Measurements from ENCODE around the gene LMNA.
"Not testable (repeated sequence)": the region's sequence is repeated elsewhere in the genome, so short reads cannot be mapped to it uniquely, and the experiment has no call there.

The LMNA gene

DNA sequence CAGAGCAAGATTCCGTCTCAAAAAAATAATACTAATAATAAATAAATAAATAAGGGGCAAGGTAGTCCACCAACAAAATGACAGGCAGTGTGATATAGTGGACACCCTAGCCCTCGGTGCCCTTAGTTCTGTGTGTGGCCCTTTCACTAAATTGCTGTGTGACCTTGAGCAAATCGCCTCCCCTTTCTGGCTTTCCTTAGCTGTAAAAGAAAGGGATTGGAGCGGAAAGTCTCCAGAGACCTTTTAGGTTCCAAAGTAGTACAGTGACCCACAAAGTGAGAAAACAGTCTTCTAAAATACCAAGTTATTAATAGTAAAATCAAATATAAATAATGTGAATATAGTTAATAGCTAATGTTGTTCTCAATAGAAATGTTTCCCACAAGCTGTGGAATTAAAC is 7.6 kb downstream of the LMNA start:
- DNase-seq (ENCODE audit: low spot score) = no peak

DNA sequence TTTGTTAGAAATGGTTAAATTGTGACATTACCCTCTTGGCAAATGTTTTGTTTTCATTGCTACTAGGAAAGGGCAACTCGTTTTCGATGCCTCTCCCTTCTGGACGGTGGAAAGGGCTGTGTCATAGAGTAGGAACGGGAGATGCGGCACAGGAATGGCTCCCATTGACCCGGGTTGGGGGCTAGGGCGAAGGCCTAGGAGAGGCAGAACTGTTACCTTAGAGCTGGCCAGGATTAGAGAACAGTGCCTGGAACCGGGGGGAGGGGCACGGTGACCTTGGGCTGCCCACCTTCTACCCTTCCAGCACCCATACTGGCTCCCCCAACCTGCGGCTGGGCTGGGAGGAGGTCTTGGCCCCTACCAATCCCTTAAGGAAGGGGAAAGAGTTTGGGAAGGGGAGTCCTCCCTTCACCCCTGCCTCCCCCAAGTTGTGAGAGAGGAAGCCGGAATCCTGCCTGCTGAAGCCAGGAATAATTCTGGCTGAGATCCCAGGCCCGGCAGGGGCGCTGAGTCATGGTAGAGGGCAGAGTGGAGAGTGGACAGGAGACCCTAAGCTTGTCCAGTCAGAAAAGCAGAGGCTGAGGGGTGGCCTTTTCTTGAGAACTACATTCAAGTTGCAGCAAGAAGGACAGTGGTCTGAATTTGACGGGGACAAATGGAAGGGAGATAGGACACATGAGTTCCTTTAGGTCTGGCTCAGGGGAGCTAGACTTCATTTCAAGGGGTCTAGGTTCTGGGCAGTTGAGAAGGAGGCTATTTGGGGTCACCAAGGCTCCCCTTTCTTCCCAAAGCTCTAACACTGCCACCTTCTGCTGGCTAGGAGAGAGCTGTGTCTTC is 8.2 kb downstream of the LMNA start:
- DNase-seq (ENCODE audit: low spot score) = no peak

DNA sequence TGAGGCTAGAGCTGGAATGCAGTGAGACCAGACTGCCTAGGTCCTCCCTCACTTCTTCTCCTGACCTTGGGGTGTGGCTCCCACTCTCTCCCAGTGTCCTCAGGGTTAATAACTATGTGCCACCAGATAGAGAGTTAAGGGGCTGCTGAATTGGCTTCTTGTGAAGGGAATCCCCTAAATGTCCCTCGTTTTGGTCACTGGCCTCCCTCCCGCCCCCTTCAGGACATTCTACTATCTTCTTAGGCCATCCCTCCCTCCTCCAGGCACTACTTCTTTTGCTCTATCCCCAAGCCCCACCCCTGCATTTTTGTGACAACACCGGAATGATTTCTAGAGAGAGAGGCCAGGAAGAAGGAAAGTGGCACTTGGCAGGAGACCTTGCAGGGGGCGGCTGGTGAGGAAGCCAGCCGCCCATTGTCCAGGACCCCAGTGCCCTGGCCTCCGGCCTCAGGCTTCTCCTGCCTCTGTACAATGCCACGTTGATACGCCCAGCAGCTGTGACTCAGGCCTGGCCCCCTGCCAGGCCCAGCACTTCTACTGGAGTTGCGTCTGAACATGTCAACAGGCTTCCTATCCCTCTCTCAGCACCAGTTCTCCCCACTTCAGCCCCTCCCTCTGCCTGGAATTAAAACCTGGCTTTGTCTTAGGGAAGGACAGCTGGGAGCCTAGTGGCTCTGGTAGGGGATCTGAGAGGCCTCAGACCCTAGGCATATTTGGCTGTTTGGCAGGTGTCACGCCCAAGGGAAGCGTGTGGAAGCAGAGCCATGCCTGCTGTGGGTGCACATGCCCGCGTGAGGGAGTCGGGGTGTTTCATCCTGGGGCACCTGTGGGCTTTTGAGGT is 9.1 kb downstream of the LMNA start:
- DNase-seq (ENCODE audit: low spot score) = peak; percentile 76

DNA sequence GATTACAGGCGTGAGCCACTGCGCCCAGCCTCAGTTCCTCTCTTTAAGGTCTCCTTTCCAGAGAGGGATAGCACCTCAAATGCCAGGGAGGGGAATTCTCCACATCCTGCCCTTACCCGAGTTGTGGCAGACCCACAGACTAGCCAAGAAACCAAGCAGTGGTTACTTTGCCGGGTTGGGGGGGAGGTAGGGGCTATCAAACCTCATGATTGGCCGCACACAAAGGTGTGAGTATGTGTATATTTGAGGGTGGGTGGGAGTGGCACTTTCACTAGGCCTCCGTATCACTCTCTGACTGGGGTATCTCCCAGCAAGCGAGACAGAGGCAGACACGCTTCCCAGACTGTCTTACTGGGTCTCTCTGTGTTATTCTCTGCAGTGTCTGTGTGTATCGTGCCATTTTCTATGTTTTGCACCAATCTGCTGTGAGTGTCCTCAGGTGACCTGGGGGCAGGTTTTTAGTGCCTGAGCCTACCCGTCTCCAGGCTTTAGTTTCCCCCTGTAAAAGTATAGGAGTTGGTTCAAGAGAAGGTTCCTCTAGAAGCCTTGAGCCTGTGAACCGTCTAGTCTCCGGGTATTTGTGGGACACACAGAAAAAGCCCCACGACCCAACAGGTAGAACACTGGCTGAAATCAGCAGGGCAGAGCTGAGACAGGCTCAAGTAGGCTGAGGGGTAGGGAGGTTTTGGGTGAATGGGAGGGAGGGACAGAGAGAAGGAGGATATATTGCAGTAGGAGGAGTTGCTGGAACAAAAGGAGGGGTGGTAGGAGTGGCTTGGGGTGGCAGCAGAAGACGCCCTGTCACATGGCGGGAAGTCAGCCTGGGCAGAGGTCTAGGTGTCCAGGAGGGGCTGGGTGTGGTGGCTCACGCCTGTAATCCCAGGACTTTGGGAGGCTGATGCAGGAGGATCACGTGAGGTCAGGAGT is 10.3 kb downstream of the LMNA start:
- no peak for DNase-seq (ENCODE audit: low spot score)

DNA sequence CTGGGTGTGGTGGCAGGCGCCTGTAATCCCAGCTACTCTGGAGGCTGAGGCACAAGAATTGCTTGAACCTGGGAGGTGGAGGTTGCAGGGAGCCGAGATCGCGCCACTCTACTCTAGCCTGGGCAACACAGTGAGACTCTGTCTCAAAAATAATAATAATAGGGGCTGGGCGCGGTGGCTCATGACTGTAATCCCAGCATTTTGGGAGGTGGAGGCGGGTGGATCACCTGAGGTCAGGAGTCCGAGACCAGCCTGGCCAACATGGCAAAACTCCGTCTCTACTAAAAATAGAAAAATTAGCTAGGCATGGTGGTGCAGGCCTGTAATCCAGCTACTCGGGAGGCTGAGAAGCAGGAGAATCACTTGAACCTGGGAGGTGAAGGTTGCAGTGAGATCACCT is 11.0 kb downstream of the LMNA start:
- DNase-seq (ENCODE audit: low spot score) = not testable (repeated sequence)

- peak; percentile 59 for DNase-seq (ENCODE audit: low spot score)
Observed at GRCh38 chr1:156126043-156126629, 11.6 kb downstream of the LMNA start.

- DNase-seq (ENCODE audit: low spot score) = peak; percentile 67
Observed at GRCh38 chr1:156126630-156127534, 12.4 kb downstream of the LMNA start.

DNA sequence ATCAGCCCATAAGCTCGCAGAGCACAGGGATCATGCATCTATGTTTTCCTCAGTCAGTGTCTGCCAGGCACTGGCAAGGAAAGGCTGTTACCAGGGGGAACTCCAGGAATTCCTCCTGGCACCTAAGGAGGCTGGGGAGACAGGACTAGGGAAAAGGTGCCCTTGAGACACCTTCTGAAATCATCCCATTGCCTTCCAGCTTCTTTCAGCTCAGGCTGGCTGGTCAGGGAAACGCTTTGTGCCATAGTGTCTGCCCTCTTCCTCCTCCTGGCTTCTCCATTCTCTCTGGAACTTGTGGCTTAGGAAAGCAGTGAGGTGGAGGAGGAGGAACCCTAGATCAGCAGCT is 13.8 kb downstream of the LMNA start:
- DNase-seq (ENCODE audit: low spot score) = no peak

GRCh38 chr1:156128654-156129597 is 14.4 kb downstream of the LMNA start:
- DNase-seq (ENCODE audit: low spot score) = peak; percentile 56

- peak; percentile 85 for DNase-seq (ENCODE audit: low spot score)
Observed at GRCh38 chr1:156129687-156130577, 15.4 kb downstream of the LMNA start.

- DNase-seq (ENCODE audit: low spot score) = no peak
Observed at GRCh38 chr1:156130578-156130942, 16.0 kb downstream of the LMNA start.

DNA sequence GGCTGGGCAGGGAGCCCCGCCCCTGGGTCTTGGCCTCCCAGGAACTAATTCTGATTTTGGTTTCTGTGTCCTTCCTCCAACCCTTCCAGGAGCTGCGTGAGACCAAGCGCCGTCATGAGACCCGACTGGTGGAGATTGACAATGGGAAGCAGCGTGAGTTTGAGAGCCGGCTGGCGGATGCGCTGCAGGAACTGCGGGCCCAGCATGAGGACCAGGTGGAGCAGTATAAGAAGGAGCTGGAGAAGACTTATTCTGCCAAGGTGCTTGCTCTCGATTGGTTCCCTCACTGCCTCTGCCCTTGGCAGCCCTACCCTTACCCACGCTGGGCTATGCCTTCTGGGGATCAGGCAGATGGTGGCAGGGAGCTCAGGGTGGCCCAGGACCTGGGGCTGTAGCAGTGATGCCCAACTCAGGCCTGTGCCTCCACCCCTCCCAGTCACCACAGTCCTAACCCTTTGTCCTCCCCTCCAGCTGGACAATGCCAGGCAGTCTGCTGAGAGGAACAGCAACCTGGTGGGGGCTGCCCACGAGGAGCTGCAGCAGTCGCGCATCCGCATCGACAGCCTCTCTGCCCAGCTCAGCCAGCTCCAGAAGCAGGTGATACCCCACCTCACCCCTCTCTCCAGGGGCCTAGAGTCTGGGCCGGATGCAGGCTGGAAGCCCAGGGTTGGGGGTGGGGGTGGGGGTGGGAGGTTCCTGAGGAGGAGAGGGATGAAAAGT is 20.4 kb downstream of the LMNA start:
- no peak for DNase-seq (ENCODE audit: low spot score)

GRCh38 chr1:156135930-156136871 is 21.7 kb downstream of the LMNA start:
- DNase-seq (ENCODE audit: low spot score) = no peak

DNA sequence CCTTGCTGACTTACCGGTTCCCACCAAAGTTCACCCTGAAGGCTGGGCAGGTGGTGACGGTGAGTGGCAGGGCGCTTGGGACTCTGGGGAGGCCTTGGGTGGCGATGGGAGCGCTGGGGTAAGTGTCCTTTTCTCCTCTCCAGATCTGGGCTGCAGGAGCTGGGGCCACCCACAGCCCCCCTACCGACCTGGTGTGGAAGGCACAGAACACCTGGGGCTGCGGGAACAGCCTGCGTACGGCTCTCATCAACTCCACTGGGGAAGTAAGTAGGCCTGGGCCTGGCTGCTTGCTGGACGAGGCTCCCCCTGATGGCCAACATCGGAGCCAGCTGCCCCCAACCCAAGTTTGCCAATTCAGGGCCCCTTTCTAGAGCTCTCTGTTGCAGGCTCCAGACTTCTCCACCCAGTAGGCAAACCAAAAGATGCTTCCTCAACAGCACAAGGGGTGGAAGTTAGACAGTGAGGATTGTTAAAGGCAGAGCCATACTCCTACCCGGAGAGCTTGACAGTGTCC is 22.5 kb downstream of the LMNA start:
- no peak for DNase-seq (ENCODE audit: low spot score)

- DNase-seq (ENCODE audit: low spot score) = no peak
Observed at GRCh38 chr1:156138458-156138867, 24.0 kb downstream of the LMNA start.

- DNase-seq (ENCODE audit: low spot score) = peak; percentile 75
Observed at GRCh38 chr1:156140879-156141707, 26.6 kb downstream of the LMNA start.

Data from NAMALWA (cell line).